Epidermal melanocyte (primary cell): ENCODE data around the gene MYL11.
A peak's percentile ranks its signal among the peaks of the same experiment; 100 is the strongest.

ENCODE experiments used
- DNase-seq: peaks from one replicate; pipeline ENCODE4 v3.0.0; 2011; ENCODE audit warnings: low spot score; ENCODE audit not compliant: insufficient read length

MYL11 gene

GRCh38 chr16:30353438-30354129 is 21.0 kb upstream of the MYL11 start:
- DNase-seq, result no peak

DNA sequence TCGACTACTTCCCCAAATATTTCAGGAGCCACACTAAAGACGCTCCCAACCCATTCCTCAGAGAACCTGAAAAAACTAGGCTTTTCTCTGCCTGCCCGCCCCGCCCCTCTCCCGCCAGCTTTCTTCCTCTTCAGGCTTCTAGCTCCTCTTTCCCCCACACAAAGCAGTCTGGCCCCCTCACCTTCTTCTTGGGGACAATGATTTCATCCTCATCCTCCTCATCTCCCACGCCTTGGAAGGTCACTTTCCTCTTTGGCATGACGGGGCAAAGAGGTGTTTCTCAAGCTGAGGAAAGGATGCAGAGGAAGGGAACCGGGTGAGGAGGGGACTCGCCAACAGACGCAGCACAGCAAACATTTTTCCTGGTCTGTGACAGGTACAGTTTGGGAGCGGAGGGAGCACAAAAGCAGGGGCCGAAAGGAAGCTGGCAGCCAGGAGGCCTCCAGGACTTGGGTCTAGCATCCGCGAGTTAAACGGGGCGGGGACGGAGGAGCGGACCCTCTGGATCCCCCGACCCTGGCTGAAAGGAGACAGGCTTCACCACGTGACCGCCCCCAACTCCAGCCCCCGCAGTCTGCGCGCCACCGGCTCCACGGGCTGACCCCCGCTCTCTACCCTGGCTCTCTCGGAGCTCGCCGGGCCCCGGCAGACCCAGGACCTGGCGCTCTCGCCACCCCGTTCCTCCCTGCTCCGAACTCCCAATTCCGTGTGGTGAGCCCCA is 20.0 kb upstream of the MYL11 start:
- DNase-seq, result no peak

GRCh38 chr16:30355144-30355953 is 19.3 kb upstream of the MYL11 start, which contains the start of gene CD2BP2:
Gene CD2BP2, minus strand, starts transcription at chr16:30355308. Its CDS starts 627 bp downstream, at chr16:30354681.
- DNase-seq, result peak; percentile 91

DNA sequence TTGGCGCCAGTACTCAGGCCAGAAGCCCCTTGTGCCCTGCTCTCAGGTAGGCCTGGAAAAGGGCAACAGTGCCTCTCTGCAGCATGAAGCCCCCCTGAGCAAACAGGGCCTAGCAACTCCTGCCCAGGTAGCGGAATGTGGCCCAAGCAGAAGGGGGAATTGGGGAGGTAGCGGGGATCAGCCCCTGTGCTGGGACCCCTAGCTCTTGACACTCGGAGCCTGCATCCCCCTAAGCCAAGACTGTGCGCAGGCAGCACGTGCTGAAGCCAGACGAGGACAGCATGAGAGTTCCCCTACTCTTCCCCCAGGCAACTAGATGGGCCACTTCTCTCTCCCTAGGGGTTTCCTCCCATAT is 18.7 kb upstream of the MYL11 start:
- no peak for DNase-seq

DNA sequence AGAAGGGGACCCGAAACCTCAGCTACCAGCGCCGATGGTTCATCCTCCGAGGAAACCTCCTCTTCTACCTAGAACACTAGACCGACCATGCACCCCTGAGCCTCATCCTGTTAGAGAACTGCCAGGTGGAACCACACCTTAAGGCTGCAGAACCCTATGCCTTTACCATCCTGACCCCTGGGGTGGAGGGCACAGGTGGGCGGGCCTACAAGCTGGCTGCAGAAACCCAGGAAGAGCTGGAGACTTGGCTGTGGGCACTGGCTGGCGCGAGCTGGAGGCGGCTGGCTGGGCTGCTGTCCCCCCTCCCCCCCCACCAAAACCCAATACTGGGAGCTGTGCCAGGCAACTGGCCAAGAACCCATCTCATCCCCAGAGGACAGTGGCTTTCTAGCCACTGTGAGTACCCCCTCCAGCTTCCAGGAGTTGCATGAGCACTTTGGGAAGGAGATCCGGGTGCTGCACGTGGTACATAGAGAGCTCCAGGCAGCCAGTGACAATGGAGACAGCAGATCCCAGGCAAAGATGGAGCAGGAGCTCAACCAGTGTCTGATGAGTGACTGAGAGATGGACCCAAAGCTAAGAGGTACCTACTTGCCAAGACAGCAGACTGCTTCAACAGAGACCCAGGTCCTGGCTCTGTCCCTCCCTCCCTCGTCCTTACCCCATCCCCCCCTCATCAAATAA is 18.1 kb upstream of the MYL11 start:
- no peak for DNase-seq

GRCh38 chr16:30357085-30357714 is 17.4 kb upstream of the MYL11 start:
- DNase-seq, result no peak

DNA sequence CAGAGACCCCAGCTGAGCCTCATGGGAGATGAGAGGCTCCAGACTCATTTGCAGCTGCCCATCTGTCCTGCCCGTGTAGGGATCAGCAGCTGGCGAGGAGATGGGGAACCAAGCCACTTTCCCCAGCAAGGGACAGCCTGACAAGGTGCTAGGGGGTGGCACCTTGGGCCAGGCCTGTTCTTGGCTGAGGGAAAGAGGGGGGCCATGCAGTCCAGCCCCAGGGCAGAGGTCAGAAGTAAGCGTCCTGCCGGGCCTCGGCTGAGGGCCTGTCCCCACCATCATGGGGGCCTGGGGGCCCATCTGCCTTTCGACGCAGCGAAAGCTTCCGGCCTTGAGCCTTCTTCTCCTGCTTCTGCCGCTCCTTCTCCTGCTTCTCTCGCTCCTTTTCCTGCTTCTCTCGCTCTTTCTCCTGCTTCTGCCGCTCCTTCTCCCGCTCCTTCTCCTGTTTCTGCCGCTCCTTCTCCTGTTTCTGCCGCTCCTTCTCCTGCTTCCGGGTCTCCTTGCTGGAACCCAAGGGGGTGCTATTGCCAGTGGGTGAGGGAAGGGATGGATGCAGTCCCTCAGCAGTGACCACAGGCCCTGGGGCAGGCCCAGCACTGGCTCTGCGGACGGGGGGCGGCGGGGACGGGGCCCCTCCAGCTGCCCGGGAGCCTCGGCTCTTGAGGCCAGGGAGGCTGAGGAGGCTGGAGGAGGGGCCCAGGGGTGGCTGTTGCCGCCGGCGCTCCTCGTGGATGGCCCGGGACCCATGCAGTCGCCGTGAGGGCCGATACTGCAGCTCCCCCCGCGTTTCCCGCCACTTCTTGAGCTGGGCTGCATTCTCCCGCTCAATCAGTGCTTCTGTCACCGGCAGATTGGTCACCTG is 16.7 kb upstream of the MYL11 start:
- no peak for DNase-seq

GRCh38 chr16:30358577-30358936 is 16.0 kb upstream of the MYL11 start:
- no peak for DNase-seq

- no peak for DNase-seq
Measured at GRCh38 chr16:30358990-30359870, 15.4 kb upstream of the MYL11 start.

- DNase-seq, result no peak
Measured at GRCh38 chr16:30359871-30360170, 14.8 kb upstream of the MYL11 start.

- no peak for DNase-seq
Measured at GRCh38 chr16:30361180-30361579, 13.4 kb upstream of the MYL11 start.

DNA sequence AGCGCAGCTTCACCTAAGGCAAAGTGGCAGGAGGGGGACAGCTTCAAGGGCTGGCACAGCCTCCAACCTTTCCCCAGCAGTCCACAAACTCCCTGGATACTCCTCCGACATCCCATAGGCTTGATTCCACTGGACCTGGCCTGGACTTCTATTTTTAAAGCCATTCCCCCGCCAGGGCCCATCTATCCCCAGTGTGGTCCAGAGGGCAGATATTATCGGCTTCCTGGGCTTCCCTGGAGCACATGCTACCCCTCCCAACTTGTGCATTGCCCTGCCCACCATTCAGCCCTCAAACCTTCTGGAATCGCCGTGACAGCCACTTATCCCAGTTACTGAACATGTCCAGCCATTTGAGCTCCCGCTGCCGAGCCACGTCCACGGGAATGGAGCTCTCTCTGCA is 9.4 kb upstream of the MYL11 start:
- DNase-seq, result no peak

- no peak for DNase-seq
Measured at GRCh38 chr16:30366511-30366910, 8.1 kb upstream of the MYL11 start.

DNA sequence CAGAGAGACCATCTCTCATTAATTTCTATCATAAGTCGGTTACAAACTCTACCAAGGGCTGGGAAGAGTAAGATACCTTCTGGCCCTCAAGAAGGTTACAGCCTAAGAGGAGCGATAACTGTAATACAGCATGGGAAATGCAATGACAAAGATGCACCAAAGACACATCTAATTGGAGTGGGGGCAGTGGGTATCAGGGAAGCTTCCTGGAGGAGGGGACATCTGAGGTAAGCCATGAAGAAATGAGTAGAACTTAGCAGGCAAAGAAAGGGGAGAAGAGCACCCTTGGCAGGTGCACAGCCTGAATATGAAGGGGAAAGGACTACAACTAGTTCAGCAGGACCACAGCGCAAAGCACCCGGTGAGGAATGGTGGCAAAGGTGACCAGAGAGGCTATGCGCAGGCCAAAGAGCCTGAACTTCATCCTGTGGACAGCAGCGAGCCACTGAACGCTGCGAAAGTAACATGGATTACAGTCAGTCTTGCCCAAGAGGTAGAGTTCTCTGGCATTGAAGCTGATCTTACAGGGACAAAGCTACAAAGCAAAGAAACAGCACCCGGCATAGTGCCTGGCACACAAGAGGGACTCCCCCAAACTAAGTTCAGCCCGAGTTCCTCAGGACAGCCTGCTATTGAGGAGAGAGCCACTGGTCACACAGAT is 7.1 kb upstream of the MYL11 start:
- DNase-seq, result no peak

GRCh38 chr16:30368122-30368791 is 6.3 kb upstream of the MYL11 start:
- DNase-seq, result no peak

- DNase-seq, result no peak
Measured at GRCh38 chr16:30368792-30369090, 5.9 kb upstream of the MYL11 start.

DNA sequence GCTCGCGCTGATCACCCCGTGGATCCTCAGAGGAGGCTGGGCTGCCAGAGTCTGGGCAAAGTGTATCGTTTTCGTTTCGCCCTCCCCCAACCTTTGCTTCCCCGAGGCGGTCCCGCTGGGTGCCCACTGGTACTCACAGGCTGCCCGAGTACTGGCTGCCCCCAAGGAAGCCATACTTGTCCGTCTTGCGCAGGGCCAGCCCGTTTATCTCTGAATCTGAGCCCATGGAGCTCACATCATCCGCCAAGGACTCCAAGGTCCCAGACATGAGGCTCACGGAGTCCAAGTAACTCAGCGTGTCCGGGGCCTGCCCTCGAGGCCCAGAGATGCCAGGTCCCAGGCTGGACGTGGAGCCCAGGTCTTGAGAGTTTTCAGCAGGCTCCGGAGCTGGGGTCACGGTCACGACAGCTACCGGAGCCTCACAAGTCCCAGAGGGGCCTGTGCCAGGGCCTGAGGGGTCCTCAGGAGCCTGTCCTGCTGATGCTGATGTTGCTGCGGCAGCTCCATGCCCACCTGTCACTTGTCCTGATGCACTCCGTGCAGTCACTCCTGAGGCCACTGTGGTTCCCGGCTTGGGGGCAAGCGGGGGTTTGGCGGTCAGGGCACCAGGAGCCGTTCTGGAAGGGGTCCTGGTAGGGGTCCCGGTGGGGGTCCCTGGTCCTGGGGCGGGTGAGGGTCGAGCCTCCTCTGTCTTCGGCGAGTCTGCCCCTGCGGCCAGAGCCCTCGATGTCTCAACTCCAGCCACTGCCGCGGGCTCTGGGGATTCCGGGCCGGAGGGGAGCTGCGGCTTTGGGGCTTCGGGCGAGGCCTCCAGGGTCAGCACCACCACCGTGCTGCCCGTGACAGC is 5.3 kb upstream of the MYL11 start:
- no peak for DNase-seq
